LNCAP (cell line): ENCODE data around the gene KLHDC7B.
A peak's percentile ranks its signal among the peaks of the same experiment; 100 is the strongest.

Experiments used
- CTCF ChIP-seq: fragments of 450-650 bp; IDR thresholded peaks from 2 replicates; pipeline ENCODE4 v1.5.1; 2017; ENCODE audit warnings: mild to moderate bottlenecking

Gene KLHDC7B

GRCh38 chr22:50553310-50553709 is 7.6 kb downstream of the KLHDC7B start:
- no peak for TF ChIP-seq CTCF

- TF ChIP-seq CTCF, result no peak
These were observed 11.0 kb downstream of the KLHDC7B start for GRCh38 chr22:50556703-50557102.

GRCh38 chr22:50560034-50560433 is 14.3 kb downstream of the KLHDC7B start:
- no peak for TF ChIP-seq CTCF

- TF ChIP-seq CTCF, result no peak
These were observed 16.0 kb downstream of the KLHDC7B start for GRCh38 chr22:50561401-50562358.

- peak; percentile 93 for TF ChIP-seq CTCF
These were observed 17.1 kb downstream of the KLHDC7B start, which contains the start of gene SYCE3 for GRCh38 chr22:50562523-50563412. Gene SYCE3 (minus strand): TSS chr22:50562919. CDS start chr22:50556405, 6,514 bp downstream.

DNA sequence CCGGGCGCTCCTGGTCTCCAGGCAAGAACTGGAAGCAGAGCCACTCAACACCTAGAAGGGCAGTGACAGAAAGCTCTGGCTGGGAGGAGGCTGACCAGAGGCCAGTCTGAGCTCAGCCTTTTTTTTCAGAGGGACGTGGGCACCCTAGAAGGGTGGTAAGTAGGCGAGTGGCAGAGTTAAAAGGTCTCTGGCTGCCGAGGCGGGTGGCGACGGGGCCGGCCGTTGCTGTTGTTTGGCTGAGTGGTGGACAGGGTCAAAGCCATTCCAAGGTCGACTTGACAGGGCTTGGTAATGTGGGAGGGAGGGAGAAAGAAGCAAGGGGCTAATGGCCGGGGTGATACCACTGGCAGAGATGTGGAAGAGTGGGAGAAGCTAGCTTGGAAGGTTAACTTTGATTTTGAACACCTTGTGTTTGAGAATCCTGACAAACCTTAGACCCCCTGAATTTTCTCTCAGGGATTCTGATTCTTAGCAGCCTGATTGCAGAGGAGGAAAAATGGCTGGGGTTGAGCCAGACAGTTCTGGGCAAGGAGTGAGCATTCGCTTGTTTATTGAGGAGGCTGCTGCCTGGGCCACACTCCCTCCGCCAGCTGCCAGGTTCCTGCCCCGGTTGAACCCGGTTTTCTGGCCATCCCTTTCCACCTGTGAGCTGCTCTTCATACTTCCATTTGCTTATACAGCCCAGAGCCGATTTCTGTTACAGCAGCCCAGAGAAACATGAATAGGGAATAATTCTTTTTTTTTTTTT is 17.9 kb downstream of the KLHDC7B start:
- no peak for TF ChIP-seq CTCF

GRCh38 chr22:50564289-50564688 is 18.6 kb downstream of the KLHDC7B start:
- no peak for TF ChIP-seq CTCF
